Right atrium auricular region (tissue), 2 donors: ENCODE results near the gene TSEN15. TPM values are rescaled to one million over a fixed set of nuclear protein-coding genes. Genes with fewer than 3 reads are reported as not detected.

Source experiments
- DNase-seq: peaks from one replicate; pipeline ENCODE4 v3.0.0-alpha.2; 2019; ENCODE audit warnings: low spot score
- H3K27ac ChIP-seq, 2 donors: fragments of 200-600 bp; sonication (generic); 1 replicate in 1 of 2; 2 replicates in 1 of 2; pipeline ENCODE4 v1.5.1; 2016 to 2019
- H3K27me3 ChIP-seq, 2 donors: fragments of 200-600 bp; sonication (generic); one replicate each; pipeline versions ENCODE4 v1.5.1 to v1.6.0; 2017 to 2019
- H3K36me3 ChIP-seq: fragments of 200-600 bp; sonication (generic); one replicate; pipeline ENCODE4 v1.5.1; 2016
- H3K4me1 ChIP-seq, 2 donors: fragments of 200-600 bp; sonication (generic); one replicate each; pipeline versions ENCODE4 v1.5.1 to v1.6.0; 2017 to 2019
- H3K4me3 ChIP-seq, 2 donors: fragments of 200-600 bp; sonication (generic); 1 replicate in 1 of 2; 2 replicates in 1 of 2; pipeline ENCODE4 v1.5.1; 2017 to 2019; ENCODE audit warnings: mild to moderate bottlenecking in 1 of 2, moderate library complexity in 1 of 2
- H3K9me3 ChIP-seq, 2 donors: fragments of 200-600 bp; sonication (generic); one replicate each; pipeline ENCODE4 v1.5.1; 2019
- CTCF ChIP-seq, 2 donors: fragments of 200-600 bp; sonication (generic); IDR thresholded peaks; one replicate each; pipeline ENCODE4 v1.5.1; 2019; ENCODE audit warnings: antibody characterized with exemption in 2 of 2
- total RNA-seq, 2 donors: library from RNA; depleted of rRNA; stranded (reverse); fragments of >200 nt; gene quantifications; one replicate each; pipeline ENCODE4 v1.1.0, GENCODE V29; 2016

TSEN15 gene
- total RNA-seq, 2 donors from 2014 or later: 18.2 to 42.8 TPM

- TF ChIP-seq CTCF (IDR thresholded peaks at IDR 0.05): no peak
- Histone ChIP-seq H3K27me3 (no peaks in the 10 kb centered on the region), H3K9me3 (no peaks in the 10 kb centered on the region), H3K27ac (no peak overlapping the region), H3K36me3 (no peaks in the 10 kb centered on the region), H3K4me1 (no peaks in the 10 kb centered on the region), H3K4me3 (no peak overlapping the region)
- DNase-seq: no peak
Measured at GRCh38 chr1:184014271-184014670, 37.3 kb upstream of the TSEN15 start.

GRCh38 chr1:184016169-184016568 is 35.4 kb upstream of the TSEN15 start:
- H3K4me3 ChIP-seq: no peak overlapping the region
- DNase-seq: no peak
- no peak for TF ChIP-seq CTCF (IDR thresholded peaks at IDR 0.05)
- H3K36me3 ChIP-seq: no peaks in the 10 kb centered on the region
- no peak overlapping the region for H3K27ac ChIP-seq
- H3K4me1 ChIP-seq: peaks cover 0 to 2% of the 10 kb centered on the region in 2 donors
- H3K9me3 ChIP-seq: no peaks in the 10 kb centered on the region
- no peaks in the 10 kb centered on the region for H3K27me3 ChIP-seq

GRCh38 chr1:184017306-184017705 is 34.2 kb upstream of the TSEN15 start:
- H3K27ac ChIP-seq: peak overlapping the region in 1 of 2 donors; percentile 26
- peaks cover 0 to 14% of the 10 kb centered on the region in 2 donors for H3K4me1 ChIP-seq
- H3K36me3 ChIP-seq: no peaks in the 10 kb centered on the region
- H3K9me3 ChIP-seq: no peaks in the 10 kb centered on the region
- no peak overlapping the region for H3K4me3 ChIP-seq
- TF ChIP-seq CTCF (IDR thresholded peaks at IDR 0.05): no peak
- no peaks in the 10 kb centered on the region for H3K27me3 ChIP-seq
- no peak for DNase-seq

GRCh38 chr1:184018622-184019021 is 32.9 kb upstream of the TSEN15 start:
- Histone ChIP-seq H3K9me3 (no peaks in the 10 kb centered on the region), H3K27ac (peak overlapping the region; percentile 9 to 61), H3K4me3 (no peak overlapping the region), H3K4me1 (peaks cover 0 to 24% of the 10 kb centered on the region in 2 donors), H3K27me3 (no peaks in the 10 kb centered on the region), H3K36me3 (no peaks in the 10 kb centered on the region)
- no peak for DNase-seq
- no peak for TF ChIP-seq CTCF (IDR thresholded peaks at IDR 0.05)

- no peaks in the 10 kb centered on the region for H3K27me3 ChIP-seq
- no peak for TF ChIP-seq CTCF (IDR thresholded peaks at IDR 0.05)
- H3K4me1 ChIP-seq: peaks cover 0 to 24% of the 10 kb centered on the region in 2 donors
- peak overlapping the region; percentile 9 to 61 for H3K27ac ChIP-seq
- H3K36me3 ChIP-seq: no peaks in the 10 kb centered on the region
- no peak overlapping the region for H3K4me3 ChIP-seq
- H3K9me3 ChIP-seq: no peaks in the 10 kb centered on the region
- DNase-seq: no peak
Measured at GRCh38 chr1:184019069-184019468, 32.5 kb upstream of the TSEN15 start.

- Histone ChIP-seq H3K27ac (peak overlapping the region; percentile 9 to 61), H3K27me3 (no peaks in the 10 kb centered on the region), H3K36me3 (no peaks in the 10 kb centered on the region), H3K9me3 (no peaks in the 10 kb centered on the region), H3K4me3 (no peak overlapping the region), H3K4me1 (peaks cover 0 to 24% of the 10 kb centered on the region in 2 donors)
- no peak for TF ChIP-seq CTCF (IDR thresholded peaks at IDR 0.05)
- no peak for DNase-seq
Measured at GRCh38 chr1:184019506-184019905, 32.0 kb upstream of the TSEN15 start.
